GM12878 (cell line): Measurements from ENCODE around the gene SFN. TPM values are rescaled to one million over a fixed set of nuclear protein-coding genes. Genes with fewer than 3 reads are reported as not detected.

Experiments
- ATF7 ChIP-seq: fragments of 450-650 bp; IDR thresholded peaks from 2 replicates; pipeline ENCODE4 v1.6.1; 2016; ENCODE audit warnings: low read depth, mild to moderate bottlenecking
- BCL3 ChIP-seq: IDR thresholded peaks from 2 replicates; pipeline ENCODE4 v1.6.1; 2011; ENCODE audit warnings: borderline replicate concordance, low read depth, mild to moderate bottlenecking, moderate library complexity, low read length; ENCODE audit not compliant: insufficient read depth, poor library complexity, severe bottlenecking
- BHLHE40 ChIP-seq, 2 experiments: fragments of 450-650 bp in 1 of 2; IDR thresholded peaks; 2 replicates each; pipeline ENCODE4 v1.6.1; 2011 to 2017; ENCODE audit warnings: low read depth in 2 of 2, borderline replicate concordance in 1 of 2, improper control_type of control experiment in 1 of 2, low read length in 1 of 2, mild to moderate bottlenecking in 1 of 2
- CREM ChIP-seq: IDR thresholded peaks from 2 replicates; pipeline ENCODE4 v1.6.1; 2014; ENCODE audit warnings: antibody characterized with exemption, low read depth
- CUX1 ChIP-seq: IDR thresholded peaks from 2 replicates; pipeline ENCODE4 v1.6.1; 2012; ENCODE audit warnings: improper control_type of control experiment, low read depth, low read length; ENCODE audit not compliant: insufficient replicate concordance
- HCFC1 ChIP-seq: fragments of 150-350 bp; IDR thresholded peaks from 2 replicates; pipeline ENCODE4 v1.6.1; 2014; ENCODE audit warnings: low read length
- NBN ChIP-seq: fragments of 450-650 bp; IDR thresholded peaks from 2 replicates; pipeline ENCODE4 v1.6.1; 2016
- NFYB ChIP-seq: IDR thresholded peaks from 2 replicates; pipeline ENCODE4 v1.6.1; 2011; ENCODE audit warnings: low read depth, mild to moderate bottlenecking, low read length, improper control_type of control experiment, moderate library complexity; ENCODE audit not compliant: insufficient read depth
- NR2C1 ChIP-seq: fragments of 450-650 bp; IDR thresholded peaks from 2 replicates; pipeline ENCODE4 v1.6.1; 2017; ENCODE audit warnings: antibody characterized with exemption, mild to moderate bottlenecking, moderate library complexity
- POLR2A ChIP-seq: IDR thresholded peaks from 2 replicates; pipeline ENCODE4 v1.6.1; 2011; ENCODE audit warnings: low read depth, mild to moderate bottlenecking, low read length
- PRDM15 ChIP-seq: fragments of 450-650 bp; formaldehyde crosslinking; IDR thresholded peaks from 2 replicates; pipeline ENCODE4 v1.4.0; 2020; ENCODE audit warnings: mild to moderate bottlenecking, moderate library complexity
- RELA ChIP-seq: fragments of 450-650 bp; IDR thresholded peaks from 2 replicates; pipeline ENCODE4 v1.8.0; 2014; ENCODE audit warnings: borderline replicate concordance; ENCODE audit not compliant: partially characterized antibody
- SREBF1 ChIP-seq: IDR thresholded peaks from 2 replicates; pipeline ENCODE4 v1.6.1; 2012; ENCODE audit warnings: mild to moderate bottlenecking, low read length
- SUPT20H ChIP-seq: IDR thresholded peaks from 2 replicates; pipeline ENCODE4 v1.6.1; 2011; ENCODE audit warnings: low read depth, mild to moderate bottlenecking, low read length, moderate library complexity, borderline replicate concordance; ENCODE audit not compliant: control insufficient read depth
- TARDBP ChIP-seq: IDR thresholded peaks from 2 replicates; pipeline ENCODE4 v1.6.1; 2016; ENCODE audit warnings: borderline replicate concordance
- TCF12 ChIP-seq: IDR thresholded peaks from 2 replicates; pipeline ENCODE4 v1.6.1; 2011; ENCODE audit warnings: low read depth, mild to moderate bottlenecking, low read length
- YBX1 ChIP-seq: fragments of 450-650 bp; IDR thresholded peaks from 2 replicates; pipeline ENCODE4 v1.6.1; 2016; ENCODE audit warnings: antibody characterized with exemption
- polyA plus RNA-seq, 11 experiments: library from polyadenylated mRNA; depleted of rRNA in 4 of 11; unstranded in 6 of 11; stranded (reverse) in 5 of 11; fragments of >200 nt; fragmentation: Nextera tagmentation in 4 of 11; fragmentation: Illumina TruSeq in 1 of 11; extraction: Ambion mirVana in 4 of 11; extraction: Trizol in 1 of 11; gene quantifications; 1 replicate in 1 of 11; 2 replicates in 10 of 11; pipeline versions ENCODE4 v1.2.1 to v1.2.3, GENCODE V29; 2011 to 2016; ENCODE audit warnings: inconsistent platforms in 2 of 11, missing spikeins in 2 of 11, low read depth in 1 of 11
- total RNA-seq, 4 experiments: library from RNA; depleted of rRNA in 3 of 4; stranded (reverse); fragments of >200 nt in 3 of 4; fragmentation: Illumina TruSeq in 1 of 4; extraction: Trizol in 1 of 4; gene quantifications; 2 replicates each; pipeline versions ENCODE4 v1.2.1 to v1.2.3, GENCODE V29; 2013 to 2021
- TF ChIP-seq, protein P1 (sequence below): fragments of 450-650 bp; IDR thresholded peaks from 2 replicates; pipeline ENCODE4 v1.6.1; 2016; ENCODE audit warnings: mild to moderate bottlenecking

SFN gene
- total and polyA plus RNA-seq, 10 of the 15 experiments (the other 5 are each of a cell fraction or from before 2014, with no cell fraction given) = 0.19 to 2.9 (median 1.0) TPM

DNA sequence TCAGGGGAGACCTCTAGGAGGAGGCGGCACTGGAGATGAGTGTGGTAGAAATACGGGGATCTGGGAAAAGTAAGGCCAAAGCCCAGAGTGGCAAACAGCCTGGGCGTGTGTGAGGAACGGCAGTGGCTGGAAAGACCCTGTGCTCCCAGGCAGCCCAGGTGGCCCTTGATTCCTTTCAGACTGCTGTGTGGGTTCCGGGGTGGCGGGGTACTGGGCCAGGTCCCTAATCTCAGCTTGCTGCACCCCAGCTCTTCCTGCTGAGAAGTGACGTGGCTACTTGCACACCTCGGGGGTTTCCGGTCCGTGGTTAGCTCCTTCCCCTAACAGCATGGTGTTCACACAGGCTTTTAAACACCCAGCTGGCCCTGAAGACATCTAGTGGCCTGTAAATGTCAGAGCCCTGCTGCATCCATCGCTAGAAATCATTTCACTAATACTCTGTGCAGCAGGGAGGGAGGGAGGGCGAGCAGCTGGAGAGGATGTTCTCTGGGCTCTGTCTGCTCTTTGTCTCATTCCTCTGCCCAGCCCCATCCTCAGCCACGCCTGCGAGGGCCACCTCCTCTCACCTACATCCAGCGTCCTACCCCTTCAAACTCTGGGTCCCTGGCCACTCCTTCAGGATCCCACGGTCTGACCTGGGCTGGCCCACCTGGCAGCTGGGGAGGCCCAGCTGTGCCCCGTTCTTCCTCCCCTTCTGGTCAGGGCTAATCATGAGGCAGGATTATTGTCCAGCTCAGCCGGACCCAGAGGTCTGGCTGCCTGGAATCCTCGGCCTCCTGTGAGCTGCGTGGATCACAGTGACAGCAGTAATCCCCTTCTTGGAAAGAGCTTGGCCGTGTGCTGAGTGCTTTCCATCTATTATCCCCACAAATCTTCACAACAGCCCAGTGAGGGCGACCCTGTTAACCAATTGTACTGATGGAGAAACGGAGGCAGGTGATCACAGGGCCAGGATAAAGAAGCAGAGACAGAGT, 29.2 kb upstream of the SFN start (continued):
- TF ChIP-seq CUX1 (no peak), RELA (peak; percentile 80), BHLHE40 (IDR thresholded peaks at IDR 0.05; ENCODE audit: borderline replicate concordance in 1 of 2, low read depth in 2 of 2, low read length in 1 of 2) (peak; percentile 80 to 82), POLR2A (peak; percentile 84), NBN (peak; percentile 81), BCL3 (peak; percentile 70), NFYB (0 out of 2 replicates have a peak, but pooled peaks have one; percentile 24), HCFC1 (no peak; the same call in 1 of the 2 replicates), CREM (peak; percentile 92), ATF7 (peak; percentile 65), TCF12 (0 out of 2 replicates have a peak, but pooled peaks have one; percentile 68), NR2C1 (no peak), TARDBP (0 out of 2 replicates have a peak, but pooled peaks have one; percentile 48), SREBF1 (no peak), SUPT20H (no peak), YBX1 (no peak), PRDM15 (CRISPR knock-in tag) (no peak)
- TF ChIP-seq, protein P1, sequence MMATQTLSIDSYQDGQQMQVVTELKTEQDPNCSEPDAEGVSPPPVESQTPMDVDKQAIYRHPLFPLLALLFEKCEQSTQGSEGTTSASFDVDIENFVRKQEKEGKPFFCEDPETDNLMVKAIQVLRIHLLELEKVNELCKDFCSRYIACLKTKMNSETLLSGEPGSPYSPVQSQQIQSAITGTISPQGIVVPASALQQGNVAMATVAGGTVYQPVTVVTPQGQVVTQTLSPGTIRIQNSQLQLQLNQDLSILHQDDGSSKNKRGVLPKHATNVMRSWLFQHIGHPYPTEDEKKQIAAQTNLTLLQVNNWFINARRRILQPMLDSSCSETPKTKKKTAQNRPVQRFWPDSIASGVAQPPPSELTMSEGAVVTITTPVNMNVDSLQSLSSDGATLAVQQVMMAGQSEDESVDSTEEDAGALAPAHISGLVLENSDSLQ = no peak
